Measurements from ENCODE around the gene TLL1.

GRCh38 chr4:166088576-166088975 is 215.5 kb downstream of the TLL1 start:
- no peak for TF ChIP-seq CTCF (IDR thresholded peaks at IDR 0.05)
- no peak for TF ChIP-seq POLR2AphosphoS5 (IDR thresholded peaks at IDR 0.05)
- no peak for TF ChIP-seq POLR2A (IDR thresholded peaks at IDR 0.05)
- TF ChIP-seq EP300 (IDR thresholded peaks at IDR 0.05) = no peak
